Renal pelvis (tissue), 4 donors: Measurements from ENCODE around the gene OSMR. TPM values are rescaled to one million over a fixed set of nuclear protein-coding genes. Genes with fewer than 3 reads are reported as not detected.

Experiments
- DNase-seq: peaks from one replicate; pipeline ENCODE4 v3.0.0-alpha.2; 2013
- polyA plus RNA-seq, 3 donors: library from polyadenylated mRNA; unstranded; fragments of 120-200 nt; gene quantifications; one replicate each; pipeline ENCODE4 v1.2.1, GENCODE V29; 2013; ENCODE audit not compliant: insufficient read length in 3 of 3

Gene OSMR
- polyA plus RNA-seq, 3 donors, result 6.9 to 9.2 (median 7.4) TPM

GRCh38 chr5:38870595-38870994 is 24.8 kb downstream of the OSMR start:
- no peak for DNase-seq

GRCh38 chr5:38871058-38871605 is 25.3 kb downstream of the OSMR start:
- DNase-seq, result peak; percentile 66

GRCh38 chr5:38871790-38872551 is 26.2 kb downstream of the OSMR start:
- DNase-seq, result no peak

- DNase-seq, result no peak
Observed at GRCh38 chr5:38872826-38873225, 27.0 kb downstream of the OSMR start.

- DNase-seq, result no peak
Observed at GRCh38 chr5:38874948-38875456, 29.2 kb downstream of the OSMR start.

GRCh38 chr5:38878391-38879077 is 32.7 kb downstream of the OSMR start:
- no peak for DNase-seq

- DNase-seq, result no peak
Observed at GRCh38 chr5:38879078-38879460, 33.3 kb downstream of the OSMR start.

- DNase-seq, result no peak
Observed at GRCh38 chr5:38883842-38884241, 38.0 kb downstream of the OSMR start.

GRCh38 chr5:38885208-38885607 is 39.4 kb downstream of the OSMR start:
- no peak for DNase-seq

- no peak for DNase-seq
Observed at GRCh38 chr5:38888041-38888440, 42.2 kb downstream of the OSMR start.

- DNase-seq, result no peak
Observed at GRCh38 chr5:38889424-38889823, 43.6 kb downstream of the OSMR start.

- no peak for DNase-seq
Observed at GRCh38 chr5:38891563-38891962, 45.8 kb downstream of the OSMR start.

GRCh38 chr5:38892363-38892762 is 46.6 kb downstream of the OSMR start:
- DNase-seq, result no peak

GRCh38 chr5:38896760-38897159 is 50.9 kb downstream of the OSMR start:
- no peak for DNase-seq

- no peak for DNase-seq
Observed at GRCh38 chr5:38899936-38900335, 54.1 kb downstream of the OSMR start.

GRCh38 chr5:38905516-38905915 is 59.7 kb downstream of the OSMR start:
- DNase-seq, result no peak

GRCh38 chr5:38906503-38906902 is 60.7 kb downstream of the OSMR start:
- no peak for DNase-seq

- no peak for DNase-seq
Observed at GRCh38 chr5:38911933-38912332, 66.1 kb downstream of the OSMR start.

- no peak for DNase-seq
Observed at GRCh38 chr5:38913714-38914113, 67.9 kb downstream of the OSMR start.

GRCh38 chr5:38916802-38917201 is 71.0 kb downstream of the OSMR start:
- no peak for DNase-seq

- peak; percentile 4 for DNase-seq
Observed at GRCh38 chr5:38921174-38921573, 75.4 kb downstream of the OSMR start.

- peak; percentile 36 for DNase-seq
Observed at GRCh38 chr5:38922199-38922598, 76.4 kb downstream of the OSMR start.
